ENCODE measurements around the gene ATG4A. TPM values are rescaled to one million over a fixed set of nuclear protein-coding genes. Genes with fewer than 3 reads are reported as not detected.

The ATG4A gene
- total RNA-seq, 4 donors from 2014 or later = 12.4 to 25.0 (median 18.8) TPM

DNA sequence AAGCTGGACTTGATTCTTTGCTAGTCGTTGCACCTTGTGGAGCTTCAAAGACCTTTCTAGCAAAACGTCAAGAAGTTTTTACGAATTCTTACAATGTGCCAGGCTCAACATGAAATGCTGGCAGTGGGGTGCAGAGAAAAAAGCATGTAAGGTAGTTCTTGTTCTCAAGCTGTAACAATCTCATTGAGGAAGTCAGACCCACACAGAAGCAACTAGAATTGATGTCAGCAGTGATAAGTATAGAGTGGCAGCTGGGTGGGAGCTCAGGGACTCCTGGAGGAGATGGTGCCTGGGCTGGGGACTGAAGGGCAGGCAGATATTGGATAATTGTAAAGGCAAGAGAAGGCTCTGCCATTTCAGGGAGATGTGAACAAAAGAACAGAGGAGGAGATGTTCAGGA is 82.3 kb downstream of the ATG4A start:
- intact Hi-C loops (cut with DNase I) = no loop called here
- no peaks in the 10 kb centered on the region for H3K9me3 ChIP-seq
- WGBS, 2 donors = 55 to 89% methylated on average over 3 of the region's 3 CpGs

DNA sequence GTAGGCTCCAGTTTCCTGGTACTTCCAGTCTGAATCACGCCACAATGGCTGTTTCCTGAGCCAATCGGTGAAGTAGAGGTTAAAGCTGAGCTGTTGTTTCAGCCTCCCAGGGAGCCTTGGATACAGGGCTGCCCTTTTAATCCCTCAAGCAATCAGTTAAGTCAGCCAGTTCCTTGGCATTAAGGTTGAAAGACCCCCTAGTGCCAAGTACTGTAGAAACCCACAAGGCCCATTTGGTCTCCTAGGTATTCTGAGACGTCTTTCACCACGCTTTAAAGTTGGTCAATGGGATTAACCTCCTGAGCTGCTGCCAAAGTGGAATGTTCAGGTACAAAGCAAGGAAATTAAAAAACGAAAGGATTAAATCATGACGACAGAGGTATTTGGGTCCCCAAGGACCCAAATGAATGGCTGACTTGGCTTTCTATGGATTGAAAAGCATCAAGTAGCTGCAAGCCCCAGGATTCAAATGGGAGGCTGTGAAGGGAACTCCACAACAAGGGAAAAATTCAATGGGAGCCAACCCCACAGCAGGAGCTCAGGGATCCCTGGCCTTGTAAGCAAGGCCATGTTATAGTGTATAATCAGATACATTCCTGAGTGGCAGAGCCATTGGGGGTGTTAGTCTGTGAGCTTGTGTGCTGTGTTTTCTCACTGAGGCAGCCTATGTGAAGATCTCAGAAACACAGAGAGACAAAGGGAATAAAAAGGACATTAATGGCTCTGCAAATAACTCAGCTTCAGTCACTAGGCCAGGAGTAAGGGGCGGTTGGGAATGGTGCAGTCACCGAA is 86.0 kb downstream of the ATG4A start:
- Histone ChIP-seq H3K4me1 (no peaks in the 10 kb centered on the region), H3K27me3 (no peaks in the 10 kb centered on the region), H3K4me3 (replicated peaks in 1 of 3) (no peak overlapping the region), H3K36me3 (no peaks in the 10 kb centered on the region), H3K9me3 (no peaks in the 10 kb centered on the region), H3K27ac (no peak overlapping the region)
- TF ChIP-seq, protein P1, sequence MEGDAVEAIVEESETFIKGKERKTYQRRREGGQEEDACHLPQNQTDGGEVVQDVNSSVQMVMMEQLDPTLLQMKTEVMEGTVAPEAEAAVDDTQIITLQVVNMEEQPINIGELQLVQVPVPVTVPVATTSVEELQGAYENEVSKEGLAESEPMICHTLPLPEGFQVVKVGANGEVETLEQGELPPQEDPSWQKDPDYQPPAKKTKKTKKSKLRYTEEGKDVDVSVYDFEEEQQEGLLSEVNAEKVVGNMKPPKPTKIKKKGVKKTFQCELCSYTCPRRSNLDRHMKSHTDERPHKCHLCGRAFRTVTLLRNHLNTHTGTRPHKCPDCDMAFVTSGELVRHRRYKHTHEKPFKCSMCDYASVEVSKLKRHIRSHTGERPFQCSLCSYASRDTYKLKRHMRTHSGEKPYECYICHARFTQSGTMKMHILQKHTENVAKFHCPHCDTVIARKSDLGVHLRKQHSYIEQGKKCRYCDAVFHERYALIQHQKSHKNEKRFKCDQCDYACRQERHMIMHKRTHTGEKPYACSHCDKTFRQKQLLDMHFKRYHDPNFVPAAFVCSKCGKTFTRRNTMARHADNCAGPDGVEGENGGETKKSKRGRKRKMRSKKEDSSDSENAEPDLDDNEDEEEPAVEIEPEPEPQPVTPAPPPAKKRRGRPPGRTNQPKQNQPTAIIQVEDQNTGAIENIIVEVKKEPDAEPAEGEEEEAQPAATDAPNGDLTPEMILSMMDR (IDR thresholded peaks at IDR 0.05) = no peak
- no peak for TF ChIP-seq POLR2A (IDR thresholded peaks at IDR 0.05)
- intact Hi-C loops (cut with DNase I) = no loop called here
- no peak for DNase-seq
- WGBS, 2 donors = 83 to 85% methylated on average over 8 of the region's 8 CpGs

More for the DNA sequence above, 82.3 kb downstream of the ATG4A start:
- TF ChIP-seq POLR2A (IDR thresholded peaks at IDR 0.05) = no peak
- TF ChIP-seq, protein P1 (IDR thresholded peaks at IDR 0.05) = no peak
- DNase-seq = no peak
- Histone ChIP-seq H3K4me3 (replicated peaks in 1 of 3) (no peak overlapping the region), H3K4me1 (no peaks in the 10 kb centered on the region), H3K36me3 (no peaks in the 10 kb centered on the region), H3K27ac (no peak overlapping the region), H3K27me3 (no peaks in the 10 kb centered on the region)

DNA sequence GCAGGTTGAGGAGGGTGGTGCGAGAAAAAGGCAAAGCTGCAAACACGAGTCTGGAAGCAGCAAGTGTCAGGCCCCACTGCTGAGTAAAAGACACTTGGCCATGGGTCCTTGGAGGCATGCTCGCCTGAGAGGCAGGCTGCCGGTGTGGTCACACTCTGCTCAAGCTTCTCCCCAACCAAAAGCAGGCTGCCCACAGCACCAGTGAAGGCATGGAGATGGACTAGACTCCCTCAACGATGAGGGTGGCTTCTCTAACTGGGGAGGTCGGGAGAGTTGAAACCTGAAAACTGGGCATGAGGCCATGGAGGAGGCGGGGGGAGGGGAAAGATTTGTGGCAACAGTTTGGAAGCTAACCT is 86.5 kb downstream of the ATG4A start:
- TF ChIP-seq, protein P1 (IDR thresholded peaks at IDR 0.05) = no peak
- no peak for TF ChIP-seq POLR2A (IDR thresholded peaks at IDR 0.05)
- Histone ChIP-seq H3K27ac (no peak overlapping the region), H3K4me1 (no peaks in the 10 kb centered on the region), H3K9me3 (no peaks in the 10 kb centered on the region), H3K36me3 (no peaks in the 10 kb centered on the region), H3K4me3 (replicated peaks in 1 of 3) (no peak overlapping the region), H3K27me3 (no peaks in the 10 kb centered on the region)
- no peak for DNase-seq
- WGBS, 2 donors = 70 to 71% methylated on average over 6 to 7 of the region's 7 CpGs
- intact Hi-C loops (cut with DNase I) = no loop called here

DNA sequence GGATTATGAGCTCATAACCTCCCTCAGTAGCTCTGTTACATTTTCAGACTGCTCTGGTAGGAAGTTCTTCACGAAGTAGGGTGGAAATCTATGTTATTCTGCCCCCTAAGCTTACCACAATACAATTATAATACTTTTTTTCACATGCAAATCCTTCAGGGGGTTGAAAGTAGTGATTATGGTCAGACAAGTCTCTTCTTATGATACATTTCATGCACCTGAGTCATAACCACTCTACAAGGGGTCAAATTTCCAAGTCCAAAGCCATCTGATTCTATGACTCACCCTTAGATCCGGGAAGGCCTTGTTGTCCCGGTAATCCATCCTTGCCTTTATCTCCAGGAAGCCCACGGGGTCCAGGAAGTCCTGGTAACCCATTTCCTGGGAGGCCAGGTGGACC is 95.2 kb downstream of the ATG4A start:
- Histone ChIP-seq H3K4me1 (no peaks in the 10 kb centered on the region), H3K4me3 (replicated peaks in 1 of 3) (no peak overlapping the region), H3K9me3 (no peaks in the 10 kb centered on the region), H3K36me3 (no peaks in the 10 kb centered on the region), H3K27me3 (no peaks in the 10 kb centered on the region), H3K27ac (no peak overlapping the region)
- intact Hi-C loops (cut with DNase I) = no loop called here
- no peak for TF ChIP-seq POLR2A (IDR thresholded peaks at IDR 0.05)
- TF ChIP-seq, protein P1 (IDR thresholded peaks at IDR 0.05) = no peak
- 64 to 86% methylated on average over 4 of the region's 4 CpGs for WGBS, 2 donors
- no peak for DNase-seq

DNA sequence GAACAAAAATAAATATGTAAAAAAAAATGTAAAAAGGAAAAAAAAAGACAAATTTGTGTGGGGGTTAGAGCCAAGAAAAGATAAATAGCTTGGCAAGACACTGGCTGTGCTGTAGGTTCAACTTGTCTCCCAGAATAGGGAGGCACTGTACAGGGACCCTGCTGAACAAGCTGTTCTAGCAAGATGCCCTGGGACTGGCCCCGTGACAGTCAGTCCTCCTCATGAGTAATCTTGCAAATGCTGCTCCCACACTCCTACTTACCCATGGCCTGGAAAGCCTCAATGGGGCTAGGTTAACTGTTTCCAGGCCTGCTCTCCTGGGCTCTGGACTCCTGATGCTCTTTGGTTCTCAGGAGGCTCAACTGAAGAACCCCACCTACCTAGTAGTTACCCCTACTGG is 106.8 kb downstream of the ATG4A start:
- WGBS, 2 donors = 64 to 71% methylated on average over 1 of the region's 1 CpG
- no peak overlapping the region for H3K4me3 ChIP-seq (replicated peaks in 1 of 3)
- H3K27me3 ChIP-seq = no peaks in the 10 kb centered on the region
- no peak overlapping the region for H3K27ac ChIP-seq
- no peak for TF ChIP-seq POLR2A (IDR thresholded peaks at IDR 0.05)
- TF ChIP-seq, protein P1 (IDR thresholded peaks at IDR 0.05) = no peak
- H3K9me3 ChIP-seq = no peaks in the 10 kb centered on the region
- DNase-seq = no peak
- H3K4me1 ChIP-seq = no peaks in the 10 kb centered on the region
- no peaks in the 10 kb centered on the region for H3K36me3 ChIP-seq
- intact Hi-C loops (cut with DNase I) = no loop called here
